Measurements from ENCODE around the gene ACMSD.

Gene ACMSD

GRCh38 chr2:134910763-134911399 is 72.5 kb downstream of the ACMSD start:
- no peak for DNase-seq

- DNase-seq = no peak
Observed at GRCh38 chr2:134911400-134911785, 73.0 kb downstream of the ACMSD start.

GRCh38 chr2:134912361-134912760 is 73.9 kb downstream of the ACMSD start:
- DNase-seq = no peak

- no peak for DNase-seq
Observed at GRCh38 chr2:134917360-134917865, 79.0 kb downstream of the ACMSD start.

- DNase-seq = no peak
Observed at GRCh38 chr2:134917888-134918525, 79.6 kb downstream of the ACMSD start.

- DNase-seq = peak; percentile 100
Observed at GRCh38 chr2:134918526-134919340, 80.3 kb downstream of the ACMSD start, which contains the start of gene CCNT2. TSS of gene CCNT2 (plus strand) at chr2:134918822. CDS start at chr2:134918855, 33 bp downstream.

GRCh38 chr2:134919341-134920210 is 81.2 kb downstream of the ACMSD start:
- DNase-seq = peak; percentile 35

- DNase-seq = no peak
Observed at GRCh38 chr2:134924912-134925311, 86.5 kb downstream of the ACMSD start.

- no peak for DNase-seq
Observed at GRCh38 chr2:134926231-134926931, 88.0 kb downstream of the ACMSD start.

- no peak for DNase-seq
Observed at GRCh38 chr2:134927195-134927594, 88.8 kb downstream of the ACMSD start.

GRCh38 chr2:134932864-134933526 is 94.6 kb downstream of the ACMSD start:
- no peak for DNase-seq

GRCh38 chr2:134933732-134934131 is 95.3 kb downstream of the ACMSD start:
- no peak for DNase-seq

- DNase-seq = no peak
Observed at GRCh38 chr2:134934150-134934549, 95.7 kb downstream of the ACMSD start.

- no peak for DNase-seq
Observed at GRCh38 chr2:134934641-134935040, 96.2 kb downstream of the ACMSD start.

- DNase-seq = no peak
Observed at GRCh38 chr2:134936691-134937090, 98.3 kb downstream of the ACMSD start.

GRCh38 chr2:134943540-134943939 is 105.1 kb downstream of the ACMSD start:
- no peak for DNase-seq

- no peak for DNase-seq
Observed at GRCh38 chr2:134944975-134945374, 106.6 kb downstream of the ACMSD start.

- DNase-seq = no peak
Observed at GRCh38 chr2:134946073-134946472, 107.7 kb downstream of the ACMSD start.

GRCh38 chr2:134949981-134950708 is 111.7 kb downstream of the ACMSD start:
- DNase-seq = no peak

GRCh38 chr2:134950886-134951285 is 112.5 kb downstream of the ACMSD start:
- no peak for DNase-seq
